NCI-H1417 treated with DMSO at 0.1 percent for 48 hours (cell line): ENCODE results near the gene GLCCI1.

ENCODE experiments used
- DNase-seq: peaks from one replicate; lab custom pipeline; 2025; lab: John Stamatoyannopoulos, UW

Gene GLCCI1

DNA sequence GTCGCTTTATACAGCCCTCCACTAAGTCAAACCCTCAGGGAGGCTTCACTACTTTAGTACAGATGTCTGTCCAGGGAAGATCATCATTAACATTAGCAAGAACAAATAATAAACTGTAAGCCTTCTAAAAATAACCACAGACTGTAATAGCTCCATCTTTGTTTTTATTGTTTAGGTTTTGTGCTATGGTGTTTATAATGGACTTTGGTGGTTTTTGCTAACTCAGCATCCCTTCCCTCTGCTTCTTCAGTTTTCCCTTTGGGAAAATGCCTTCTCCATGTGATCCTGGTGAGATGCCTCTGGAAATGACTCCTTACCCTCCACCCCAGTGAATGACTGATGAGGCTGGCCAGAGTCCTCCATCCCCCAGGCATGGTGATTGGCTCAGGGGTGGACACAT, 162.1 kb downstream of the GLCCI1 start:
- DNase-seq = no peak

DNA sequence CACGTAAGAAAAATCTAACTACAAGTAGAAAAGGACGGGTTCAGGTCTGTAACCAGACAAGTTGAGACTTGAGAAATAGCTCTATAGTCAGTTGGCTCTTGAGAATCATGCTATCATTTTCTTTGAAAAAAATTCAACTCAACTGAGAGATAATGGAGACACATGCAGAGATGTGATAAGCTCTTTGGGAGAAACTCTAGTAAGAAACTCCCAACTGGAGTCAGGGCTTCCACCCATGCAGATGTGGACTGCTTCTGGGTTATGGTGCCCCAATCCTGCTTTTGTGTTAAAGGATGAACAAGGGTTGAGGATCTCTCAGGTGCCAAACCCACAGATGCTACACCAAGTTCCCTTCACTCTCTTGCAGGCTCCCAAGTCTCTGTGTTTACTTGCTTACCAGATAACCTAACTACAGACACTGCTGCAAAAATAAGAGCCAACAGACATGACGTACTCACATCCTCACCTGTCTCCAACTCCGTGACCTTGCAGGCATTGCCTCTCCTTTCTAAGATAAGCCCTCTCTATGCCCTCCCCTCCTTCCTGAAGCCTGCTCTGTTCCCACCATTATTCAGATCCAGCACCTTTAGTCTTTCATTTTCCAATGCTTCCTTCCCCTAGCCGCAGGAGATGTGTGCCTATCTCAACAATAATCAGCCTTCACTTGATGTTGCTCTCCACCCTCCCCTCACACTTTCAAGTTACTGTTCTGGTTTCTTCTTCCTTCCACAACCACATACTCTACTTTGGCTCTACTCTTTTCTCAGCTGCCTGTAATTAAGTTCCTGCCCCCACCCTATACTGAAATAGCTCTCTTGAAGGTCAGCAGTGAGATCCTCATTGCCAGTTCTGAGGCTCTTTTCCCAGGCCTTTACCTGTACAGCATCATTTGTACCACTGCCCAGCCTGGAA, 163.4 kb downstream of the GLCCI1 start:
- DNase-seq = no peak

DNA sequence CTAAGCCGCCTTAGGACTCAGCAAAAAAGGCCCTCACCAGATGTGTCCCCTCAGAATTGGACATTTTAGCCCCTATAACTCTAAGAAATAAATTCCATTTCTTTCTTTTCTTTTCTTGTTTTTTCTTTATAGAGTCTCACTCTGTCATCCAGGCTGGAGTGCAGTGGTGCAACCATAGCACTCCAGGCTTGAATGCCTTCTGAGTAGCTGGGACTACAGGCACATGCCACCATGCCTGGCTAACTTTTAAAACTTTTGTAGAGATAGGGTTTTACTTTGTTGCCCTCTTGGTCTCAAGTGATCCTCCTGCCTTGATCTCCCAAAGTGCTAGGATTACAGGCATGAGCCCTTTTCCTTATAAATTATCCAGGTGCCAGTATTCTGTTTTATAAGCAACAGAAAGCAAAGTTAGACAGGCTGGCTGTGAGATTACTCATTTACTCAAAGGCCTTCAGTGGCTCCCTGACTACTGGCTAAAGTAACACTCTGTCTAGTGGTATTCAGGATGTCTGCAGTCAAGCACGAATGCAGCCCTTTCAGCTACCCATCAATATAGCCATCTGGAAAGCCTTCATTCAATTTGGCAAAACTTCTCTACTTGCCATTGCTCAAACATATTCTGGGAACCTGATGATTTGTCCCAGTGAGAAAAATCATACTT, 164.7 kb downstream of the GLCCI1 start:
- no peak for DNase-seq

DNA sequence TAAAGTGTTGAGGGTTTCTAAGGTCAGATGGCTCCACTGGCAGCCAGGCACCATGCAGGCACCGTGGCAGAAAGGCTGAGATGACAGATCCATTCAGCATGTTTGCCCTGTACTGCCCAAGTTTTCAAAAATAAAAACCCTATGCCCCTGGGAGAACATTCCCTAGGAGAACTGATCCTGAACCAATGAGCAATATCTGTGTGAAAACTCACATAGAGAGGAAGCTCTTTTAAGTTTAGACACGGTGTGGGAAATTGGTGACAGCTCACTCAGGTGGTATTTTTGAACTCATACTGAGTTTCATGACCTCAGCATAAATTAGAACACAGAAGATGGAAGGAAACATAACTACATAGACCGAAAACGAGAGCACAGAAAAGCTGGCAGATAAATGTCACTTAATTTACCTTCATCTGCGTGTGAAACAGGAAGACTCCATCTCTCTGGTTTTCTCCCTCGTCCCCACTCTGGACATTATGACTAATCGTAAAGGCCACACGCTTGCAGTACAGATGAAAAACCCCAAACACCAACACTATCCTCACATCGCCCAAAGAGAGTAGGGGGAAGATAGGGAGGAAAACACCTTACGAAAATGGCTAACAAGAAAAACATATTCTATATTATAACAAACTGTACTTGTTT, 165.6 kb downstream of the GLCCI1 start:
- DNase-seq = no peak

DNA sequence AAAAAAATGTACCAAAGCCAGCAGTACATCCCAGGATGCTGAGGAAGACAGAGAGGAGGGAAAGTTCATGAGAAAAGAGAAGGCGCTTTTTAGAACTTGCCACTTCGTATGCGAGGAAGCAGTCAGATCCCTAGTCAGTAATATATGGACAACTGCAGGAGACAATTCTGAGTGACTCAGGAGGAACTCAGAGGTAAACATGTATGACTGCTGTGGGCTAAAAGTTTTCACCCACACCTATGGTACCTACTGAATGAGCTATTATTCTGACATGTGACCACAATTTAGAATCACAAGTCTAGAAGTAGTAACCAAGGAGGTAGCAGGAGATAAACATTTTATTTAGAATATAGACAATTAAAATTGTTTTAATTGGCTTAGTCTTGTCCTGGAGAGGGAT, 166.8 kb downstream of the GLCCI1 start:
- no peak for DNase-seq

DNA sequence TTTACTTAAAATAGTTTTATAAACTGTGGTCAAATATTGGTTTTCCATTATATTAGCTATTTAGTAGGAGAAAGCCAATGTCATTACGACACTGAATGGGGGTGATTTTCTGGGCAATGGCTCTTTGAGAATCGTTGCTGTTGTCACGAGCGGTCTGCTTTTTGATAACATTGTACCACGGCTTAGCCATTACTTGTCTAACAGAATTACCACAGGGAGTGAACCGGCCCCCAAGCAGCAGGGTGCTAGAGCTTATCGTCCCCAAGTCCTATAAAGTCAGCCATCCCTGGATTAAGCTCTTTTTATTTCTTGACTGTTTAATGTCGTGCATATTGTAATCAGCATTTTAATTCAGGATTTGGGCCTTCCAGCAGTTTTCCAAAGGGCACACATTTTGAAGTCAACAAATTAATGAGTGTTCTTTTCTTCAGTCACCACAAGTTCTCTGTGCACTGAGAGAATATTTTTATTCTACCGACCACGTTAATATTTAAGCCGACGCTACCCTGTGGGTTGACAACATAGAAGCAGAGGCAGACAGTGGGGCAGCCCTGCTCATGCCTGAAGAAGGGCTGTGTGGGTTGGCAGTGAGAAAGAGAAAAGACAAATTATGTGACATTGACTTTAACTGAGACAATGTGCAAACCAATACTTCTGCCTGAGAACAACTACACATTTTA, 167.6 kb downstream of the GLCCI1 start:
- DNase-seq = no peak
